ENCODE data around the gene FPR3.

DNA sequence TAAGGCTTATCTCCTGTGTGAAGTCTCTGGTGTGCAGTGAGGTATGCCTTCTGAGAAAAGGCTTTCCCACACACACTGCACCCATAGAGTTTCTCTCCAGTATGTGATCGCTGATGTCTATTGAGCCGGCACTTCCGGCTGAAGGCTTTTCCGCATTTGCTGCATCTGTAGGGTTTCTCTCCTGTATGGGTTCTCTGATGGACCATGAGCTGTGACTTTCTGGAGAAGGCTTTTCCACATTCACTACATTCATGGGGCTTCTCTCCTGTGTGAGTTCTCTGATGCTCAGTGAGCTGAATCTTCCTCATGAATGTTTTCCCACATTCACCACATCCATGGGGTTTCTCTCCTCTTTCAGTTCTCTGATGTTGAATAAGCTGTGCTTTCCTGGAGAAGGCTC, 78.1 kb downstream of the FPR3 start:
- TF ChIP-seq, protein P1, sequence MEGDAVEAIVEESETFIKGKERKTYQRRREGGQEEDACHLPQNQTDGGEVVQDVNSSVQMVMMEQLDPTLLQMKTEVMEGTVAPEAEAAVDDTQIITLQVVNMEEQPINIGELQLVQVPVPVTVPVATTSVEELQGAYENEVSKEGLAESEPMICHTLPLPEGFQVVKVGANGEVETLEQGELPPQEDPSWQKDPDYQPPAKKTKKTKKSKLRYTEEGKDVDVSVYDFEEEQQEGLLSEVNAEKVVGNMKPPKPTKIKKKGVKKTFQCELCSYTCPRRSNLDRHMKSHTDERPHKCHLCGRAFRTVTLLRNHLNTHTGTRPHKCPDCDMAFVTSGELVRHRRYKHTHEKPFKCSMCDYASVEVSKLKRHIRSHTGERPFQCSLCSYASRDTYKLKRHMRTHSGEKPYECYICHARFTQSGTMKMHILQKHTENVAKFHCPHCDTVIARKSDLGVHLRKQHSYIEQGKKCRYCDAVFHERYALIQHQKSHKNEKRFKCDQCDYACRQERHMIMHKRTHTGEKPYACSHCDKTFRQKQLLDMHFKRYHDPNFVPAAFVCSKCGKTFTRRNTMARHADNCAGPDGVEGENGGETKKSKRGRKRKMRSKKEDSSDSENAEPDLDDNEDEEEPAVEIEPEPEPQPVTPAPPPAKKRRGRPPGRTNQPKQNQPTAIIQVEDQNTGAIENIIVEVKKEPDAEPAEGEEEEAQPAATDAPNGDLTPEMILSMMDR (IDR thresholded peaks at IDR 0.05): no peak
- no peak for TF ChIP-seq POLR2AphosphoS5 (IDR thresholded peaks at IDR 0.05; ENCODE audit: insufficient read depth in 1 of 2, low read depth in 1 of 2)
